ENCODE measurements around the gene TP53RK. TPM values are rescaled to one million over a fixed set of nuclear protein-coding genes. Genes with fewer than 3 reads are reported as not detected.

TP53RK gene
- total and polyA plus RNA-seq, 2 donors (not counting 1 experiment from before 2014, with no cell fraction given): 3.1 to 22.5 TPM

DNA sequence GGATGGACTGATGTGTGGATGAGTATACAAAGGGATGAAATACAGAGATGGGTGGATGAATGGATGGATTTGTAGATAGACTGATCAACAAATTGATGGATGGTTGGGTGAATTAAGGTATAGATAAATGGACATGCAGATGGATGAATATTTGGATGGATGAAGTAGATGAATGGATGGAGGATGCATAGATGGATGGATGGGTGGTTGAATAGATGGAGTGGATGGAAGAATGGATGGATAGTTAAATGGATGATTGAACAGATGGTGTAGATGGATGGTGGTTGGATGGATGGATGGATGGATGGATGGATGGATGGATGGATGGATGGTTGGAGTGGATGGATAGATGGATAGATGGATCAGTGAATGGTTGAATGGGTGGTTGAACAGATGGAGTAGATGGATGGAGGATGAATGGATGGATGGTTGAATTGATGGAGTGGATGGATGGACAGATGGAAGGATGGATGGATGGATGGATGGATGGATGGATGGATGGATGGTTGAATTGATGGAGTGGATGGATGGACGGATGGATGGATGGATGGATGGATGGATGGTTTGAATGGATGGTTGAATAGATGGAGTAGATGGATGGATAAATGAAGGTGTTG lies 35.2 kb upstream of the TP53RK start:
- H3K36me3 ChIP-seq (replicated peaks in 1 of 2; ENCODE audit: control extremely low read depth in 1 of 2, control insufficient read depth in 1 of 2, extremely low read depth in 1 of 2, insufficient read depth in 2 of 2, low read length in 1 of 2): no peaks in the 10 kb centered on the region
- no peaks in the 10 kb centered on the region for H3K4me1 ChIP-seq (ENCODE audit: control insufficient read depth in 2 of 2, insufficient read depth in 2 of 2, low read length in 2 of 2)
- no peak for TF ChIP-seq EZH2 (IDR thresholded peaks at IDR 0.05; ENCODE audit: borderline replicate concordance, insufficient read depth, low read depth, low read length, poor library complexity, severe bottlenecking)
- TF ChIP-seq, protein P1, sequence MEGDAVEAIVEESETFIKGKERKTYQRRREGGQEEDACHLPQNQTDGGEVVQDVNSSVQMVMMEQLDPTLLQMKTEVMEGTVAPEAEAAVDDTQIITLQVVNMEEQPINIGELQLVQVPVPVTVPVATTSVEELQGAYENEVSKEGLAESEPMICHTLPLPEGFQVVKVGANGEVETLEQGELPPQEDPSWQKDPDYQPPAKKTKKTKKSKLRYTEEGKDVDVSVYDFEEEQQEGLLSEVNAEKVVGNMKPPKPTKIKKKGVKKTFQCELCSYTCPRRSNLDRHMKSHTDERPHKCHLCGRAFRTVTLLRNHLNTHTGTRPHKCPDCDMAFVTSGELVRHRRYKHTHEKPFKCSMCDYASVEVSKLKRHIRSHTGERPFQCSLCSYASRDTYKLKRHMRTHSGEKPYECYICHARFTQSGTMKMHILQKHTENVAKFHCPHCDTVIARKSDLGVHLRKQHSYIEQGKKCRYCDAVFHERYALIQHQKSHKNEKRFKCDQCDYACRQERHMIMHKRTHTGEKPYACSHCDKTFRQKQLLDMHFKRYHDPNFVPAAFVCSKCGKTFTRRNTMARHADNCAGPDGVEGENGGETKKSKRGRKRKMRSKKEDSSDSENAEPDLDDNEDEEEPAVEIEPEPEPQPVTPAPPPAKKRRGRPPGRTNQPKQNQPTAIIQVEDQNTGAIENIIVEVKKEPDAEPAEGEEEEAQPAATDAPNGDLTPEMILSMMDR (IDR thresholded peaks at IDR 0.05): no peak
- H2AFZ ChIP-seq (ENCODE audit: insufficient read depth, low read depth, low read length, poor library complexity, severe bottlenecking): no peak overlapping the region
- intact Hi-C loops (cut with micrococcal nuclease): no loop called here
- Mint-ChIP-seq H3K4me1 (no peaks in the 10 kb centered on the region), H3K27ac (no peak overlapping the region), H3K9me3 (ENCODE audit: insufficient read depth) (peaks cover 5% of the 10 kb centered on the region), H3K27me3 (peaks cover 11% of the 10 kb centered on the region), H3K4me3 (no peak overlapping the region)
- peaks cover 0 to 15% (median 7%) of the 10 kb centered on the region in 3 donors for H3K9me3 ChIP-seq (ENCODE audit: control extremely low read depth in 1 of 3, control insufficient read depth in 2 of 3, insufficient read depth in 1 of 3, low read length in 2 of 3)
- peaks cover 0 to 4% (median 0%) of the 10 kb centered on the region in 4 experiments for H3K27me3 ChIP-seq (replicated peaks in 1 of 4; ENCODE audit: control extremely low read depth in 1 of 4, control insufficient read depth in 3 of 4, insufficient read depth in 4 of 4, low read length in 3 of 4)
- 70% methylated on average over 1 of the region's 1 CpG for WGBS (ENCODE audit: insufficient coverage)
- no peaks in the 10 kb centered on the region for H4K20me1 ChIP-seq (ENCODE audit: control insufficient read depth, insufficient read depth, low read length, poor library complexity, severe bottlenecking)
- no peak overlapping the region for H3K4me2 ChIP-seq (replicated peaks; ENCODE audit: low read depth, low read length, poor library complexity, severe bottlenecking)
- no peak for ATAC-seq (ENCODE audit: low read depth)
- no peaks in the 10 kb centered on the region for H3K79me2 ChIP-seq (ENCODE audit: control insufficient read depth, insufficient read depth, low read length)
- CTCF ChIA-PET: no interaction called here
- no peak overlapping the region for H3K27ac ChIP-seq (ENCODE audit: low read length in 2 of 2)
- POLR2A ChIA-PET: no interaction called here
- H3K9ac ChIP-seq (ENCODE audit: low read length): no peak overlapping the region
- H3K4me3 ChIP-seq (ENCODE audit: control extremely low read depth in 1 of 5, extremely low read depth in 1 of 5, insufficient read depth in 1 of 5, low read depth in 2 of 5, low read length in 4 of 5): no peak overlapping the region
- no peak for DNase-seq

DNA sequence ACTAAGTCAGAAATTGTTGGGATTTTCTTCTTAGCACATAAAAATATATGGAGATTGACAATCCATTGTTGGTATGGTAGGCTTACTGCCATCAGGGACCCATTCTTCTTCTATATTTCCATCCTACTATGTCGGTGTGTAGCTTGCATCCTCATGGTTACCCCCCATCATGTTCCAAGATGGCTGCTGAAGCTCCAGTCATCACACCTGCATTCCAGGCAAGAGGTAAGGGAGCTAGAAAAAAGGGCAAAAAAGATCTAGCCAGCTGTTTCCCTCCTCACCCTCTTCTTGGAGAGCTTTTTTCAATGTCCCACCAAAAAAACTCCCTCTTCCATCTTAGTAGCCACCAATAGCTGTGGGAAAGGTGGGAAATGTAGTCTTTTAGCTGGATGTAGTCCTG lies 33.8 kb upstream of the TP53RK start:
- peaks cover 0 to 15% (median 7%) of the 10 kb centered on the region in 3 donors for H3K9me3 ChIP-seq (ENCODE audit: control extremely low read depth in 1 of 3, control insufficient read depth in 2 of 3, insufficient read depth in 1 of 3, low read length in 2 of 3)
- H3K9me3 Mint-ChIP-seq (ENCODE audit: insufficient read depth): peaks cover 5% of the 10 kb centered on the region
- no peak overlapping the region for H3K4me3 ChIP-seq (ENCODE audit: control extremely low read depth in 1 of 5, extremely low read depth in 1 of 5, insufficient read depth in 1 of 5, low read depth in 2 of 5, low read length in 4 of 5)
- peaks cover 17% of the 10 kb centered on the region for H3K27me3 Mint-ChIP-seq
- no peak overlapping the region for H3K4me3 Mint-ChIP-seq
- H3K9ac ChIP-seq (ENCODE audit: low read length): no peak overlapping the region
- WGBS (ENCODE audit: insufficient coverage): no CpG with 5 or more reads among the region's 1 CpG
- ChIA-PET CTCF (no interaction called here), POLR2A (no interaction called here)
- intact Hi-C loops (cut with micrococcal nuclease): no loop called here
- no peaks in the 10 kb centered on the region for H3K79me2 ChIP-seq (ENCODE audit: control insufficient read depth, insufficient read depth, low read length)
- no peaks in the 10 kb centered on the region for H3K4me1 Mint-ChIP-seq
- H3K4me1 ChIP-seq (ENCODE audit: control insufficient read depth in 2 of 2, insufficient read depth in 2 of 2, low read length in 2 of 2): no peaks in the 10 kb centered on the region
- no peak overlapping the region for H3K27ac ChIP-seq (ENCODE audit: low read length in 2 of 2)
- TF ChIP-seq, protein P1 (IDR thresholded peaks at IDR 0.05): no peak
- no peak for TF ChIP-seq EZH2 (IDR thresholded peaks at IDR 0.05; ENCODE audit: borderline replicate concordance, insufficient read depth, low read depth, low read length, poor library complexity, severe bottlenecking)
- H4K20me1 ChIP-seq (ENCODE audit: control insufficient read depth, insufficient read depth, low read length, poor library complexity, severe bottlenecking): no peaks in the 10 kb centered on the region
- H3K27ac Mint-ChIP-seq: no peak overlapping the region
- H3K27me3 ChIP-seq (replicated peaks in 1 of 4; ENCODE audit: control extremely low read depth in 1 of 4, control insufficient read depth in 3 of 4, insufficient read depth in 4 of 4, low read length in 3 of 4): peaks cover 0 to 4% (median 0%) of the 10 kb centered on the region in 4 experiments
- no peak overlapping the region for H3K4me2 ChIP-seq (replicated peaks; ENCODE audit: low read depth, low read length, poor library complexity, severe bottlenecking)
- no peaks in the 10 kb centered on the region for H3K36me3 ChIP-seq (replicated peaks in 1 of 2; ENCODE audit: control extremely low read depth in 1 of 2, control insufficient read depth in 1 of 2, extremely low read depth in 1 of 2, insufficient read depth in 2 of 2, low read length in 1 of 2)
- DNase-seq (no peak), ATAC-seq (ENCODE audit: low read depth) (no peak)
- no peak overlapping the region for H2AFZ ChIP-seq (ENCODE audit: insufficient read depth, low read depth, low read length, poor library complexity, severe bottlenecking)

Measured in B cell (primary cell).